ENCODE measurements around the gene NFIB.

- TF ChIP-seq FOXA3 (CRISPR knock-in tag; IDR thresholded peaks at IDR 0.05) (no peak), TFAP4 (IDR thresholded peaks at IDR 0.05; ENCODE audit: borderline replicate concordance, low read depth) (no peak), BHLHE40 (IDR thresholded peaks at IDR 0.05; ENCODE audit: low read length) (no peak), ZFX (CRISPR knock-in tag; IDR thresholded peaks at IDR 0.05; ENCODE audit: low read depth) (no peak), ZNF552 (CRISPR knock-in tag; IDR thresholded peaks at IDR 0.05; ENCODE audit: borderline replicate concordance) (no peak), CTCF (CRISPR knock-in tag; IDR thresholded peaks at IDR 0.05) (no peak), REST (IDR thresholded peaks at IDR 0.05; ENCODE audit: borderline replicate concordance in 1 of 2, low read depth in 1 of 2, low read length in 2 of 2) (no peak), PAX8 (CRISPR knock-in tag; IDR thresholded peaks at IDR 0.05; ENCODE audit: borderline replicate concordance) (no peak), ELF4 (CRISPR knock-in tag; IDR thresholded peaks at IDR 0.05; ENCODE audit: borderline replicate concordance) (no peak), ZFP37 (CRISPR knock-in tag; IDR thresholded peaks at IDR 0.05; ENCODE audit: borderline replicate concordance) (no peak), PHF5A (CRISPR knock-in tag; IDR thresholded peaks at IDR 0.05; ENCODE audit: low read depth, unreplicated experiment) (no peak), HNF4G (IDR thresholded peaks at IDR 0.05; ENCODE audit: borderline replicate concordance, low read depth, low read length) (no peak), HNF4G (CRISPR knock-in tag; IDR thresholded peaks at IDR 0.05; ENCODE audit: borderline replicate concordance, low read depth) (no peak), FOXC1 (CRISPR knock-in tag; IDR thresholded peaks at IDR 0.05; ENCODE audit: borderline replicate concordance) (no peak)
These were observed 9.7 kb downstream of the NFIB start for GRCh38 chr9:14304259-14304658.

Data from HepG2 (cell line).